RWPE2 (cell line): ENCODE data around the gene NFXL1.

Experiments
- ATAC-seq: fragments of 200-7000 bp; cut with Tn5 transposase; 3 replicates; pipeline ENCODE4 v1.9.1; 2021; ENCODE audit warnings: low read depth
- DNase-seq: peaks from one replicate; pipeline ENCODE4 v3.0.0-alpha.2; 2020; ENCODE audit warnings: low spot score
- H3K27ac ChIP-seq: fragments of 450-650 bp; 2 replicates; pipeline ENCODE4 v1.5.1; 2017; ENCODE audit warnings: mild to moderate bottlenecking; ENCODE audit not compliant: poor library complexity, severe bottlenecking
- H3K27me3 ChIP-seq: fragments of 250-450 bp; sonication (Bioruptor Pico); 2 replicates; pipeline ENCODE4 v1.5.1; 2021; ENCODE audit warnings: mild to moderate bottlenecking, moderate library complexity; ENCODE audit not compliant: insufficient read depth, poor library complexity, severe bottlenecking
- H3K36me3 ChIP-seq: fragments of 250-450 bp; sonication (Bioruptor Pico); 2 replicates; pipeline ENCODE4 v1.5.1; 2020; ENCODE audit warnings: low read depth, mild to moderate bottlenecking, moderate library complexity
- H3K4me1 ChIP-seq: fragments of 250-450 bp; sonication (Bioruptor Pico); 2 replicates; pipeline ENCODE4 v1.5.1; 2021; ENCODE audit warnings: mild to moderate bottlenecking, moderate library complexity; ENCODE audit not compliant: insufficient read depth, poor library complexity, severe bottlenecking
- H3K4me3 ChIP-seq: fragments of 250-450 bp; sonication (Bioruptor Pico); 2 replicates; pipeline ENCODE4 v1.5.1; 2021; ENCODE audit warnings: mild to moderate bottlenecking, moderate library complexity; ENCODE audit not compliant: severe bottlenecking
- H3K9me3 ChIP-seq: fragments of 250-450 bp; sonication (Bioruptor Pico); 2 replicates; pipeline ENCODE4 v1.5.1; 2021; ENCODE audit warnings: mild to moderate bottlenecking, moderate library complexity; ENCODE audit not compliant: severe bottlenecking
- TF ChIP-seq, protein P1 (sequence below): fragments of 450-650 bp; IDR thresholded peaks from one replicate; pipeline ENCODE4 v1.5.1; 2017; ENCODE audit warnings: mild to moderate bottlenecking, moderate library complexity; ENCODE audit not compliant: poor library complexity, severe bottlenecking

NFXL1 gene

DNA sequence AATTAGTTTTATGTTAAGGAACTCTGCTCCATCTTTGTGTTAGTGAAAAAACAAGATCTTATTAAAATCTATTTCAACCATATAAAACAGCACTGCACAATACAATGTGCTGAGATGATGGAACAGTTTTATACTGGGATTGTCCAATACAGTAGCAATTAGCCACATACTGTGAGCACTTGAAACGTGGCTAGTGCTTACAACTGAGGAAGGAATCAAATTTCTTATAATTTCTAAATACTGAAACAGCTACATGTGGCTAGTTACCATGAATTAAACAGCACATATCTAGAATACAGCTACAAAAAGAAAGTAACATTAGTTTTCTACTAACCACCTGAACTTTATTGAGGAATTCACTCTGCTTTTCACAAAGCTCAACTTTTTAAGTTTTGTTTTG, 14.7 kb downstream of the NFXL1 start:
- no peak for DNase-seq
- H3K9me3 ChIP-seq, result no peaks in the 10 kb centered on the region
- TF ChIP-seq, protein P1, sequence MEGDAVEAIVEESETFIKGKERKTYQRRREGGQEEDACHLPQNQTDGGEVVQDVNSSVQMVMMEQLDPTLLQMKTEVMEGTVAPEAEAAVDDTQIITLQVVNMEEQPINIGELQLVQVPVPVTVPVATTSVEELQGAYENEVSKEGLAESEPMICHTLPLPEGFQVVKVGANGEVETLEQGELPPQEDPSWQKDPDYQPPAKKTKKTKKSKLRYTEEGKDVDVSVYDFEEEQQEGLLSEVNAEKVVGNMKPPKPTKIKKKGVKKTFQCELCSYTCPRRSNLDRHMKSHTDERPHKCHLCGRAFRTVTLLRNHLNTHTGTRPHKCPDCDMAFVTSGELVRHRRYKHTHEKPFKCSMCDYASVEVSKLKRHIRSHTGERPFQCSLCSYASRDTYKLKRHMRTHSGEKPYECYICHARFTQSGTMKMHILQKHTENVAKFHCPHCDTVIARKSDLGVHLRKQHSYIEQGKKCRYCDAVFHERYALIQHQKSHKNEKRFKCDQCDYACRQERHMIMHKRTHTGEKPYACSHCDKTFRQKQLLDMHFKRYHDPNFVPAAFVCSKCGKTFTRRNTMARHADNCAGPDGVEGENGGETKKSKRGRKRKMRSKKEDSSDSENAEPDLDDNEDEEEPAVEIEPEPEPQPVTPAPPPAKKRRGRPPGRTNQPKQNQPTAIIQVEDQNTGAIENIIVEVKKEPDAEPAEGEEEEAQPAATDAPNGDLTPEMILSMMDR, result no peak
- peaks cover 97% of the 10 kb centered on the region for H3K36me3 ChIP-seq
- no peak for ATAC-seq
- no peaks in the 10 kb centered on the region for H3K4me1 ChIP-seq
- H3K27me3 ChIP-seq, result no peaks in the 10 kb centered on the region
- no peak overlapping the region for H3K27ac ChIP-seq
- no peak overlapping the region for H3K4me3 ChIP-seq

DNA sequence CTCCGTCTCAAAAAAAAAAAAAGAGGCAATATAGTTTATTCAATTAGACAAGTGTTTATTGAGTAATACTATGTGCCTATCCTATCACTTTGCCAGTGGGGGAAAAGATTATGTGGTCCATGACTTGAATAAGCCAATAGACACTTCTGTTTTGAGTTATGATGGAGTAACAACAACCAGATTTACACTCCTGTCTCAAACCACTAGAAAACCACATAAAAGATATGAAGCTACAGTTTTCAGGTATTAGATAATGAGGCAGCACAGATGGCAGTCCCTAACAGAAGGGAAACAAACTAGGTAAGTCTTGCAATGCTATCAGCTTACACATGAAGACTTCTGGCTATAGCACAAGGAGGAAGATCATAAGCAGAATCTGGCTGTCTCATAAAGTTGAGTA, 22.5 kb downstream of the NFXL1 start:
- Histone ChIP-seq H3K4me3 (no peak overlapping the region), H3K4me1 (no peaks in the 10 kb centered on the region), H3K27me3 (no peaks in the 10 kb centered on the region), H3K27ac (no peak overlapping the region), H3K36me3 (peaks cover 98% of the 10 kb centered on the region), H3K9me3 (no peaks in the 10 kb centered on the region)
- ATAC-seq (no peak), DNase-seq (no peak)
- TF ChIP-seq, protein P1, result no peak

DNA sequence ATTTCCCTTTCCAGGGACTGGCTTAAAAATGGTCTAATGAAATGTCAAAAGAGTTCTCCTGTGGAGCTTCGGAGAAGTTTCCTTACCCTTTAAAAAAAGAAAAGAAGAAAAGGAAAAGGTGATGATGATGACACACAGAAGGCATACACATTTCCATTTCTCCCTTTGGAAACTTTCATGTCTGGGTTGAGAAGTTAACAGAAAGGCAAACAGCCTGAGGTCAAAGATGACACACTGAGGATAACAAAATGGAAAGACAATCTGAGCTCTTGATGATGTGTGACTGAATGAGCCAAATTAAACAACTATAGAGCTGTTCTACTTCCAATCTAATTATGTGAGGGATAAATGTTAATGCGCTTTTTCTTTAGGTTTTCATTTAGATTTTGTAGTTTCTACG, 32.2 kb downstream of the NFXL1 start:
- ATAC-seq, result no peak
- Histone ChIP-seq H3K4me3 (no peak overlapping the region), H3K4me1 (no peaks in the 10 kb centered on the region), H3K27ac (no peak overlapping the region), H3K27me3 (no peaks in the 10 kb centered on the region), H3K9me3 (no peaks in the 10 kb centered on the region), H3K36me3 (peaks cover 87% of the 10 kb centered on the region)
- no peak for DNase-seq
- TF ChIP-seq, protein P1, result no peak

DNA sequence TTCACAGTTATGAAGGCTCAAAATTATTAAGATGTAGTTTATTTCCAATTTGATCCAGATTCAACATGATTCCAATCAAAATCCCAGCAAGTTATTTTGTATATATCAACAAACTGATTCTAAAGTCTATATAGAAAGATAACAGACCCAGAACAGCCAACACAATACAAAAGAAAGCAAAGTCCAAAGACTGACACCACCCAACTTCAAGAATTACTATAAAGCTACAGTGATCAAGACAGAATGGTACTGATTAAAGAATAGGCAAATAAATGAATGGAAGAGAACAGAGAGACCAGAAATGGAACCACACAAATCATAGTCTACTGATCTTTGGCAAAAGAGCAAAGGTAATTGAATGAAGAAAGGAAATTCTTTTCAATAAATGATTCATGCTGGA, 34.9 kb downstream of the NFXL1 start:
- Histone ChIP-seq H3K27me3 (no peaks in the 10 kb centered on the region), H3K36me3 (peaks cover 94% of the 10 kb centered on the region), H3K4me3 (no peak overlapping the region), H3K27ac (no peak overlapping the region), H3K9me3 (no peaks in the 10 kb centered on the region), H3K4me1 (no peaks in the 10 kb centered on the region)
- DNase-seq, result no peak
- ATAC-seq, result no peak
- TF ChIP-seq, protein P1, result no peak

DNA sequence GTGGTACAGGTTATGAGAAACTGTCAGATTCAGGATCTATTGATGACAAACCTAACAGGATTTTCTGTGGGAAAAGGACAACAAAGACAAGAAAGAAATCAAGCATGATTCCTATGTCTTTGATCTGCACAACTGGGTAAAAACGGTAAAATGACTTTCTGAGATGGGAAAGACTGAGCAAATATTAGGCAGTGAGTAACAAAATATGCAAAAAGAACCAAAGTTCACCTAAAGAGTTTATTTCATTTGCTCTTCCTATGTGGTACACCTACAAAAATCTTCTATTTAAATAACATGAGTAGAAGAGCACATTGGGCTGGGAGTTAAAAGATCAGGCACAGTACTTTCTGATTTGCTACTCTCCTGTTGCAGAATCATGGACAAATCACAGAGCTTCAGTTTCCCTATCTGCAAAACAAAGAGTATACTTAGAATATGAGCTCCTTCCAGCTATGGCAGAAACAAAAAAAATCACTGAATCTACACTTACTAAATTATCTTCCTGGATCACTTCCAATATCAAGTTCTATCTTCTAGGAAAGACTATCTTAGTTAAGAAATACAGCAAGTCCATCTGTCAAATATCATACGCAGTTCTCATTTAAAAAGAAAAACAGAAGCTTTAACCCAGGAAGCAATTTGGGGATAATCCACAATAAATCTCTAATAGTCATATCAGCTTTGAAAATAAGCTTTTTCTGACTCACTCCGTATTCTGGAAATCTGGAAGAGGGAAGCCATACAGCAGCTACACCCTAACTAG, 37.4 kb downstream of the NFXL1 start:
- H3K27me3 ChIP-seq, result no peaks in the 10 kb centered on the region
- peaks cover 5% of the 10 kb centered on the region for H3K9me3 ChIP-seq
- TF ChIP-seq, protein P1, result no peak
- ATAC-seq (no peak), DNase-seq (no peak)
- no peak overlapping the region for H3K4me3 ChIP-seq
- H3K27ac ChIP-seq, result no peak overlapping the region
- H3K36me3 ChIP-seq, result peaks cover 91% of the 10 kb centered on the region
- no peaks in the 10 kb centered on the region for H3K4me1 ChIP-seq
